Activated naive CD4-positive, alpha-beta T cell treated with anti-CD3 and anti-CD28 coated beads, Interleukin-2, amount 50 U/mL, for 16 hours (primary cell): ENCODE results near the gene TM7SF3.
A peak's percentile ranks its signal among the peaks of the same experiment; 100 is the strongest.
"Not testable (repeated sequence)": the region's sequence is repeated elsewhere in the genome, so short reads cannot be mapped to it uniquely, and the experiment has no call there.

Experiments
- DNase-seq: peaks from one replicate; pipeline ENCODE4 v3.0.0-alpha.2; 2020

Gene TM7SF3

DNA sequence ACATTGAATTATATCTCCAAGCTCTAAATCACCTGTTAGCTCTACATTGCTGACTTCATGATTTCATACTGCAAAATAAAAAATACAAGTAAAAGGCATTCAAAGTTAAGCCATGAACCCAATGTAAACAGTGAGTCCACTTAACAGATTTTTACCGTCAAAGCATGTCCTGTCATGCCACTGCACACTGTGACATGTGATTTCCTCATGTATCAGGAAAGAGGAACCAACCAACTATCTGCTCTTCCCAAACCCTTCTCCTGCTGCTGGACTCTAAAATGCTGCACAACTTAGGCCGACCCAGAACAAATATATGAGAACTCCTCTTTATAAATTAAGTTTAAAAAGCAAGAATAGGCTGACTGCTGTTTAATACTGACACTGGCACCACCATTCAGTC is 37.5 kb downstream of the TM7SF3 start:
- DNase-seq, result no peak

DNA sequence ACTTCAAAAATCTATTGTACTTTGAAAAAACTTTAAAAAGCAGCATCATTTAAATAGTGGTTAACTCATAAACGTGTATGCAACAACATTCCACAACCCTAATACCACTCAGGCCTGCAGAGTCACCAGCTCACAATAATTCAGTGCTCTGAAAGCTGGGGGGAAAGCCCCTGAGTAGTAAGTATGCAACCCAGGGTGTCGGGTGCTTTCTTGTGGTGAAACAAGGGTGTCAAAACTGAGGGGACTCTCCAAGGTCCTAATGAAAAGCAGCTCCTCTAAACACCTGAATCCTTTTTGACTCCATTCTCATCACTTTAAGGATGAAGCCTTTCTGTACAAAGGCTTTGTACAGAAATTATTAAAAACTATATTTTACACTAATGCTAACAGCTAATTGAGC is 42.2 kb downstream of the TM7SF3 start:
- DNase-seq, result peak; percentile 66

- DNase-seq, result no peak
Measured at GRCh38 chr12:26970136-26970535, 44.0 kb downstream of the TM7SF3 start.

GRCh38 chr12:26966842-26967241 is 47.3 kb downstream of the TM7SF3 start:
- no peak for DNase-seq

DNA sequence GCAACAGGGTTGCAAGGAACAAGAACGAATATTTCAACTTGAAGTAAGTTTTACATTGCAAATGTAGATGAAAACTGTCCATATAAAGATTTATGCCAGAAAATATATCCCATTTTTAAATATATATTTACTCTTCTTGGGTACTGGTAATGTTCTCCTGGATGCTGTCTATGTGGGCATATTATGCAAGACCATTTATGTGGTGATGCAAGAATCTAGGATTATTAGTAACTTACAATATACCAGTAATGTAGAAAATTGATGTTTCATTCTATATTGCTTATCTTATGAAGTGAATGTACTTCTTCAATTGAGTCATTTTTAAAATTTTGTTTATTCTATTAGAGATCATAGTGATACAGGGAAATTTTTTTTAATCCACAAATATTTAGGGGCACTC is 50.8 kb downstream of the TM7SF3 start:
- DNase-seq, result no peak

DNA sequence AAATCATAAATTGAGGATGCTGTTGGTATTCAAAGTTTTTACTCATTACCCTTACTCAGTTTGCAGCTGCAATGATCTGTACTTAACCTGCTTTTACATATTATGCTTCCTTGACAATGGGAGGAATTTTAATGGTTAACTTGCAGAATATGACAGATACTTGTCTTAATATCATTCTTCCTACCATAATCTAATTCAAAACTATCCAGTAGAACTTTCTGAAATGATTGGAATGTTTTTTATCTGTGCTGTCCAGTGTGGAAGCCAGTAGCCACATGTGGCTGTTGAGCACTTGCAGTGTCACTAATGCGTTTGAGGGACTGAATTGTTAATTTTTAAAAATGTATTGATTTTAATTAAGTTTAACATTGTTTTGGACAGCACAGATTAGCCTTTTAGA is 52.4 kb downstream of the TM7SF3 start:
- DNase-seq, result no peak

DNA sequence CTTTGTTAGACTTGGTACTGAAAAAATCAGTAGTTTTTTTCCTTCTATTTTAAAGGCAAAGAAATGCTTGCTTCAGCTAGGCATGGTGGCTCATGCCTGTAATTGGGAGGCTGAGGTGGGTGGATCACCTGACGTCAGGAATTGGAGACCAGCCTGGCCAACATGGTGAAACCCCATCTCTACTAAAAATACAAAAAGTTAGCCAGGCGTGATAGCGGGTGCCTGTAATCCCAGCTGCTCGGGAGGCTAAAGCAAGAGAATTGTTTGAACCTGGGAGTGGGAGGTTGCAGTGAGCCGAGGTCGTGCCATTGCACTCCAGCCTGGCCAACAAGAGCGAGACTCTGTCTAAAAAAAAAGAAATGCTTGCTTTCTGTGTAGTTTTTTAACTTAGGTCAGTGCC is 52.8 kb downstream of the TM7SF3 start:
- DNase-seq, result not testable (repeated sequence)

- no peak for DNase-seq
Measured at GRCh38 chr12:26954027-26954426, 60.2 kb downstream of the TM7SF3 start.

DNA sequence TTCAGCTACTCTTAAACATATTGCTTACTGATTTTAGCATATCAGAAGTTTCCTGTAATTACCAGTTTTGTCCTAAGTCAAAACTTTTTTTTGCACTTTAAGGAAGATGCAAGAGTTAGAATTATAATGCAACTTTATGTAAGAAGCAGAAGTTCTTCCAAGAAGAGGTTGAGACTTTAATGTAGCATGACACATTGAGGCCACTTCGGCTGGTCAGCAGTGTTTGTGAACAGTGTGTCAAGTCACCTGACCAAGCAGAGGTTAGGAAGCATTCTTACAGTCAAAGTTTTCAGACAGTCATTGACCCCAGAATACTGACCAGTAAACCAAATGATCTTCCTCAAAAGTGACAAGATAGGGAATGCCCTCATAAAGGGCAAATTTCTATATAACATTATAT is 60.7 kb downstream of the TM7SF3 start:
- DNase-seq, result no peak

GRCh38 chr12:26948309-26948708 is 65.9 kb downstream of the TM7SF3 start:
- no peak for DNase-seq

GRCh38 chr12:26941215-26941594 is 73.0 kb downstream of the TM7SF3 start:
- DNase-seq, result no peak

- peak; percentile 22 for DNase-seq
Measured at GRCh38 chr12:26940516-26941214, 73.5 kb downstream of the TM7SF3 start.

- no peak for DNase-seq
Measured at GRCh38 chr12:26939953-26940352, 74.2 kb downstream of the TM7SF3 start.

- DNase-seq, result no peak
Measured at GRCh38 chr12:26939192-26939832, 74.9 kb downstream of the TM7SF3 start.

DNA sequence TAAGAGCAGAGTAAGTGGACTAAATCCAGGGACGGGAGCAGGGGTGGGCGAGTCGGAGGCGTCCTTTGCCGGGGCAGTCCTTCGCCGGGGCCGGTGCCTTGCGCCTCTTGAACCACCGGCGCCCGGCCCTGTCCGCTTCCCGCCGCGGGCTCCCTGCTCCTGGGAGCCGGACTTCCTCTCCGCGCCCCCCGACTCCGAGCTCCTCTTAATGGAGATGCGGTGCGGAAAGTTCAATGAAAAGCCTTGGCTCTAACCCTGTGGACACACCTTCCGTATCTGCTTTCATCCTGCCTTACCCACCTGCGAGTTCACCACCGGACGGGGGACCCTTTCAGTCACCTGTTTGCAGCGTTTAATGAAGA is 75.5 kb downstream of the TM7SF3 start:
- no peak for DNase-seq

- peak; percentile 97 for DNase-seq
Measured at GRCh38 chr12:26937863-26938700, 76.1 kb downstream of the TM7SF3 start, which contains the start of the genes FGFR1OP2 and INTS13. FGFR1OP2 (plus strand) TSS chr12:26938470; CDS start chr12:26954159, 15,689 bp downstream. INTS13 (minus strand) TSS chr12:26937981; CDS start chr12:26936803, 1,178 bp downstream.

DNA sequence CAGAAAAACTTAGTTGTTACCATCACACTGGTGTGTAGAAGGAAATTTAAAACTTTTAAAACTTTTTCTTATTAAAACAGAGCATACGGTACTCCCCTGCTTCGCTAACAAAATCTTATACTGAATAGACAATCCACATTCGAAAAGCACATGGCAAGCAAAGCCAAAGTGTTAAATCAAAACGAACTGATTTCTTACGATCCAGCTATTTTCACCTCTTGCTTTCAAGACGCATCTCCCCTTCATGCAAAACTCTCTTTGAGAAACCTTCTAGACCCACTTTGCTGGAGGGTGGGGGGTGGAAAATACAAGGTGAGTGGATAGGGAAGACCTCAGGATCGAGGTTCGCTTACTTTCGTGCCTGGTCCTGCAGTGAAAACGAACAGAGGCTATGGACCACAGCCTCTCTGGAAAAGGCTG is 76.7 kb downstream of the TM7SF3 start:
- no peak for DNase-seq

- no peak for DNase-seq
Measured at GRCh38 chr12:26936559-26937442, 77.4 kb downstream of the TM7SF3 start.

DNA sequence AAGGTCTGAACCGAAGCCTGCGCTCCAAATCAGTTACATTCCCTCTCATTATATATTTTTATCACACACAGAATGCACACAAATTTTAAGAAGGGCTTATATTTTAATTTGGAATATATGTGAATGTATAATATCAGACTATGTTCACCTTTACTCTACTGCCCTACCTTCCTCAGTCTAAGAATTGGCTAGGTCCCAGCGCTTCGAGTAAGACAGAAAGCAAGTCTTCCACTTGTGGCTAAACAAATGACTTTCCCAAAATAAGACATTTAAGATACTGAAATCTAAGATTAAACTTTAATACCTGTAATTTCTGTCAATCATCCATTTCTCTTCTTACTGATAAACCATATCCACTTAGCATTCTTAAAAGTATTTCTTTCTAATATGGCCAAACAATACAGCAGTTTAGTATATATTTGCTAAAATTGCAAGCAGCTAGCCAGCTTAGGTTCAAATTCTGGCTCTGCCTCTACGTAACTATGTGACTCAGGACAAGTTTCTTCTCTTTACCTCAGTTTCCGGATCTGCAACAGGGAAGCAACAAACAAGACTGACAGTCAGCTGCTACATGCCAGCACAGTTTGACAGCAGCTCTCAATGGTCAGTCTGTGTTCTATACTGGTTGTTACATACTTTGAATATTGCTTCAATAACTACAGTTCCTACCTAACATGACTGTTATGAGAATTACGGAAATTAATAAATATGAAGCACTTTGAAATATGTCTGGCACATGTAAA is 78.4 kb downstream of the TM7SF3 start:
- no peak for DNase-seq

- DNase-seq, result no peak
Measured at GRCh38 chr12:26929590-26929989, 84.6 kb downstream of the TM7SF3 start.

DNA sequence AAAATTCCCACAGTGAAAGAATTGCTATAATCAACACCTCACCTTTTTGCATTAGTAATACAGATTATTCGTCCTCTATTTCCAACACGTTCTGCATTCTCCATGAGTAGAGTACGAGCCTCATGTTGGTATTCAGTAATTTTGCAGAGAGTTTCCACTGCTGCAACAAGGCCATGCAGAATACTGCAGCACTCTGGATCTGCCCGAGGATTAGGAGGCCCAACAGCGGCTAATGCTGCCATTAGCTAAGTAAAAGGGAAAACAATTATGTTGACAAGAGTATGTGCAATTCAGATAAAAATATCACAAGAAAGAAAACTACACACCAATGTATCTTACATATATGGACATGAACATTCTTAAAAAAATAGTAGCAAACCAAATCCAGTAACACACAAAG is 85.5 kb downstream of the TM7SF3 start:
- no peak for DNase-seq
